Ovary (tissue), 9 donors: ENCODE measurements around the gene CUBN. TPM values are rescaled to one million over a fixed set of nuclear protein-coding genes. Genes with fewer than 3 reads are reported as not detected.

Source experiments
- DNase-seq, 5 donors: peaks; one replicate each; pipeline ENCODE4 v3.0.0-alpha.2; 2019 to 2020
- H3K27ac ChIP-seq, 2 donors: fragments of 200-600 bp; one replicate each; pipeline versions ENCODE4 v1.5.1 to v1.8.0; 2019 to 2022
- H3K27me3 ChIP-seq: fragments of 200-600 bp; one replicate; pipeline ENCODE4 v1.8.0; 2022
- H3K36me3 ChIP-seq: fragments of 200-600 bp; sonication (generic); one replicate; pipeline ENCODE4 v1.5.1; 2019
- H3K4me1 ChIP-seq: one replicate; pipeline ENCODE4 v1.8.1; 2013; ENCODE audit warnings: mild to moderate bottlenecking, moderate library complexity; ENCODE audit not compliant: insufficient read depth
- H3K4me3 ChIP-seq: fragments of 200-600 bp; sonication (generic); one replicate; pipeline ENCODE4 v1.5.1; 2017
- H3K9me3 ChIP-seq, 2 donors: fragments of 200-600 bp in 1 of 2; sonication (generic) in 1 of 2; one replicate each; pipeline versions ENCODE4 v1.5.1 to v1.8.1; 2013 to 2019; ENCODE audit warnings: mild to moderate bottlenecking in 1 of 2, moderate library complexity in 1 of 2
- EP300 ChIP-seq: sonication (generic); formaldehyde crosslinking; IDR thresholded peaks from one replicate; pipeline ENCODE4 v1.6.1; 2017; ENCODE audit warnings: antibody characterized with exemption
- POLR2A ChIP-seq: fragments of 450-650 bp; IDR thresholded peaks from one replicate; pipeline ENCODE4 v1.6.1; 2017; ENCODE audit warnings: antibody characterized with exemption, mild to moderate bottlenecking, moderate library complexity
- WGBS, 3 donors: extraction: QIAGEN DNeasy Blood & Tissue Kit in 1 of 3; methylation state at CpG; one replicate each; pipeline versions ENCODE4 v1.1.5 to v1.1.7; 2013 to 2017; 5-methylcytosine and 5-hydroxymethylcytosine counted together
- intact Hi-C, 4 donors: fragments of 100-400 bp; cut with DNase I; formaldehyde crosslinking; loops; one replicate each; pipeline versions ENCODE4 v1.11.0 to v1.15.1; 2022 to 2023
- polyA plus RNA-seq, 2 donors: library from polyadenylated mRNA; stranded (reverse); fragments of 200-250 nt in 1 of 2; fragments of 350-450 nt in 1 of 2; fragmentation: Illumina TruSeq in 1 of 2; extraction: RNeasy Lipid Tissue Mini Kit (QIAGEN cat#74804) in 1 of 2; gene quantifications; one replicate each; pipeline ENCODE4 v1.2.3, GENCODE V29; 2013 to 2014
- total RNA-seq, 7 donors: library from RNA; depleted of rRNA in 2 of 7; stranded (reverse); fragments of >200 nt in 2 of 7; fragmentation: NEBNext Ultra II Directional in 3 of 7; extraction: Animal tissue kit (Norgen Biotek cat#: 25700) in 3 of 7; gene quantifications; one replicate each; pipeline versions ENCODE4 v1.1.0 to v1.2.4, GENCODE V29; 2016 to 2023
- TF ChIP-seq, protein P1 (sequence below), 3 donors: fragments of 450-650 bp in 2 of 3; fragments of 200-600 bp in 1 of 3; IDR thresholded peaks; one replicate each; pipeline versions ENCODE4 v1.5.1 to v1.8.0; 2016 to 2022; ENCODE audit warnings: antibody characterized with exemption in 3 of 3, mild to moderate bottlenecking in 1 of 3
- donor health status: DM: no; HTN: no; CAD: no; lungs with moderate emphysema.
- donor health status: DM: no; HTN: no; CAD: no.
- donor health status: Bipolar disorder and iron deficiency.
- donor health status: DM: yes; HTN: yes; CAD: no.
- donor health status: DM: no; HTN: no; CAD: no.
- donor health status: DM: yes; HTN: yes; CAD: no.

The CUBN gene
- total and polyA plus RNA-seq, 9 donors, result 1.9 to 5.8 (median 4.0) TPM

DNA sequence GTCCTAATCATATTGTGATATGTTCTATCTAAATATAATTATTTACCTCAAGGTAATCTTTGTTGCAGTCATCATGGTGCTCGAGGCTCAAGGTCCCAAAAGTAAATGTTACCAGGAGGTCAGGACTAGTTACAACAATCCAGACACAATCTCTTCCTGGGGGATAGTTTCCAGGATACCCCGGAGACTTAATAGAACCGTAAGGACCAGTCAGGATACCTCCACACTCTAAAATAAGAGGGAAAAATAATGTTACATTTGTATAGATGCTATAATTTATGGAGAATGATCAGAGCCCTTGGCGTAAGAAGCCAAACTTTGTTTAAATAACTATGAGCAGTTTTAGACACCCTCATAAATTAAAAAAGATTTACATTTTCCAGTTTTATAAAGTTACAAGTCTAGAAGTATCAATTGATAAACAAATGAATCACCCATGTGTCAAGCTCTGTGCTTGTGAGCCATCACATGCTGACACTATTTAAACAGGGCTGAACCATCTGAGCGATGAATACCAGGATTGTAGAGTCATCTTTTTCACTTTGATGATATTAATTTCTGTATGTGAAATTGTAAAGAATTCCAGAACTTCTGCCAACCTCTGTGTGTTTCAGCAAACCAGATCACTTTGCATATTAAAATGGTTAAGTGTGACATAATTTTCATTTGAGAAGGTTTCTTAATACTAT, 41.3 kb downstream of the CUBN start:
- 76 to 90% (median 84%) methylated on average over 5 of the region's 5 CpGs for WGBS, 3 donors
- Histone ChIP-seq H3K9me3 (no peaks in the 10 kb centered on the region), H3K4me1 (peaks cover 8% of the 10 kb centered on the region), H3K36me3 (no peaks in the 10 kb centered on the region), H3K27me3 (no peaks in the 10 kb centered on the region), H3K4me3 (no peak overlapping the region), H3K27ac (no peak overlapping the region)
- intact Hi-C loops, result no loop called here
- DNase-seq, result no peak
- TF ChIP-seq EP300 (no peak), POLR2A (no peak)
- TF ChIP-seq, protein P1, sequence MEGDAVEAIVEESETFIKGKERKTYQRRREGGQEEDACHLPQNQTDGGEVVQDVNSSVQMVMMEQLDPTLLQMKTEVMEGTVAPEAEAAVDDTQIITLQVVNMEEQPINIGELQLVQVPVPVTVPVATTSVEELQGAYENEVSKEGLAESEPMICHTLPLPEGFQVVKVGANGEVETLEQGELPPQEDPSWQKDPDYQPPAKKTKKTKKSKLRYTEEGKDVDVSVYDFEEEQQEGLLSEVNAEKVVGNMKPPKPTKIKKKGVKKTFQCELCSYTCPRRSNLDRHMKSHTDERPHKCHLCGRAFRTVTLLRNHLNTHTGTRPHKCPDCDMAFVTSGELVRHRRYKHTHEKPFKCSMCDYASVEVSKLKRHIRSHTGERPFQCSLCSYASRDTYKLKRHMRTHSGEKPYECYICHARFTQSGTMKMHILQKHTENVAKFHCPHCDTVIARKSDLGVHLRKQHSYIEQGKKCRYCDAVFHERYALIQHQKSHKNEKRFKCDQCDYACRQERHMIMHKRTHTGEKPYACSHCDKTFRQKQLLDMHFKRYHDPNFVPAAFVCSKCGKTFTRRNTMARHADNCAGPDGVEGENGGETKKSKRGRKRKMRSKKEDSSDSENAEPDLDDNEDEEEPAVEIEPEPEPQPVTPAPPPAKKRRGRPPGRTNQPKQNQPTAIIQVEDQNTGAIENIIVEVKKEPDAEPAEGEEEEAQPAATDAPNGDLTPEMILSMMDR (IDR thresholded peaks at IDR 0.05), result no peak

DNA sequence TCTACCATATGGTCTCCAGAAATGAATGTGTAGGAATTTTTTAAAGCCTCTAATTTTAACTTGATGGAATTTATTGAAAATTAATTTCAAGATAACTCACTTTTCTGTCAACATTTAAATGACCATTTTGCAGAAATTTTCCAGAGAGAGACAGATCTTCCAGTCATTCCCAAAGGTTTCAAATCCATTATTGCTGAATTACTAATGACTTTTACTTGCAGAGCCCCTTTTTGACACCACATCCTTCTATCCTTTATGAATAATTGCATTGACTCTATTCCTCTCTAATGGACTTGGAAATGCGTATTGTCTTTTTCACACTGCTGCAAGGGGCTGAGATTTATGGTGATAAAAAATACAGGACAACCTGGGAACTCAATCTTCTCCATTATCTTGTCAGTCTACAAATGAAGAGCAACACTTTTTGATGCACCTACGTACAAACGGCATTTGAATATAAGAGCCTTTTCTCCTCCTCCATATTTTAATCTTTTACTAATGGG, 42.7 kb downstream of the CUBN start:
- no peak for TF ChIP-seq EP300
- no peak for TF ChIP-seq POLR2A
- TF ChIP-seq, protein P1 (IDR thresholded peaks at IDR 0.05), result no peak

GRCh38 chr10:17085011-17085725, 44.4 kb downstream of the CUBN start:
- WGBS, 3 donors, result 45 to 64% (median 60%) methylated on average over 4 of the region's 4 CpGs
- intact Hi-C loops, result no loop called here
- Histone ChIP-seq H3K9me3 (no peaks in the 10 kb centered on the region), H3K4me1 (no peaks in the 10 kb centered on the region), H3K36me3 (no peaks in the 10 kb centered on the region), H3K4me3 (no peak overlapping the region), H3K27ac (no peak overlapping the region), H3K27me3 (no peaks in the 10 kb centered on the region)
- TF ChIP-seq, protein P1 (IDR thresholded peaks at IDR 0.05), result no peak
- no peak for TF ChIP-seq EP300
- TF ChIP-seq POLR2A, result no peak
- DNase-seq, result no peak

More for the DNA sequence above, 42.7 kb downstream of the CUBN start:
- Histone ChIP-seq H3K4me3 (no peak overlapping the region), H3K36me3 (no peaks in the 10 kb centered on the region), H3K9me3 (no peaks in the 10 kb centered on the region), H3K27me3 (no peaks in the 10 kb centered on the region), H3K27ac (no peak overlapping the region), H3K4me1 (peaks cover under 1% of the 10 kb centered on the region)
- DNase-seq, result no peak
- intact Hi-C loops, result no loop called here
- WGBS, 3 donors, result 93 to 96% (median 95%) methylated on average over 3 of the region's 3 CpGs

DNA sequence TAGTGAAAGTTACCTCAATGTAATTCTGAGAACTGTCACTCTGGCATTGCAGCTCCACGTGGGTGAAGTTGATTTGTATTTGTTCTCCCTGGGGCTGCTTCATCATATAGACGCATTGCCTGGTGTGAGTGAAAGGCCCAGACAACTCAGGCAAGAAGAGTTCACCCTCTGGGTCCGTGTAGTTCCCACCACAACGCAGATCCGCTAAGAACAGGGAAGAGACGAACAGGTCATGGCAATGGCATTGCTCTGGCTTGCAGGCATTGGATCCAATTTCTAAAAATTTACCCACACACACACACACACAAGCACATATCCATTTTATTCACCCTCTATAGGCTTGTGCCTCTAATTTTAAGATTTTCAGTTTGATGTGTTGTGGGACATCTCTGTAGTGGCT, 45.4 kb downstream of the CUBN start:
- Histone ChIP-seq H3K27ac (no peak overlapping the region), H3K4me1 (no peaks in the 10 kb centered on the region), H3K27me3 (no peaks in the 10 kb centered on the region), H3K36me3 (no peaks in the 10 kb centered on the region), H3K9me3 (no peaks in the 10 kb centered on the region), H3K4me3 (no peak overlapping the region)
- TF ChIP-seq, protein P1 (IDR thresholded peaks at IDR 0.05), result no peak
- no peak for TF ChIP-seq EP300
- intact Hi-C loops, result no loop called here
- DNase-seq, result no peak
- 93 to 96% (median 95%) methylated on average over 6 of the region's 6 CpGs for WGBS, 3 donors
